ENCODE results near the gene ACTG1.
"Not testable (repeated sequence)": the region's sequence is repeated elsewhere in the genome, so short reads cannot be mapped to it uniquely, and the experiment has no call there.

Gene ACTG1

DNA sequence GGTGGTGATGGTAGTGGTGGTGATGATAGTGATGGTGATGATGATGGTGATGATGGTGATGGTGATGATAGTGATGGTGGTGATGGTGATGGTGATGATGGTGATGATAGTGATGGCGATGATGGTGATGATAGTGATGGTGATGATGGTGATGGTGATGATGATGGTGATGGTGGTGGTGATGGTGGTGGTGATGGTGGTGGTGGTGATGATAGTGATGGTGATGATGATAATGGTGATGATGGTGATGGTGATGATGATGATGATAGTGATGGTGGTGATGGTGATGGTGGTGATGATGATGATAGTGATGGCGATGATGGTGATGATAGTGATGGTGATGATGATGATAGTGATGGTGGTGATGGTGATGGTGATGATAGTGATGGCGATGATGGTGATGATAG is 19.4 kb upstream of the ACTG1 start:
- not testable (repeated sequence) for DNase-seq

GRCh38 chr17:81531013-81531412 is 18.4 kb upstream of the ACTG1 start:
- DNase-seq, result not testable (repeated sequence)

DNA sequence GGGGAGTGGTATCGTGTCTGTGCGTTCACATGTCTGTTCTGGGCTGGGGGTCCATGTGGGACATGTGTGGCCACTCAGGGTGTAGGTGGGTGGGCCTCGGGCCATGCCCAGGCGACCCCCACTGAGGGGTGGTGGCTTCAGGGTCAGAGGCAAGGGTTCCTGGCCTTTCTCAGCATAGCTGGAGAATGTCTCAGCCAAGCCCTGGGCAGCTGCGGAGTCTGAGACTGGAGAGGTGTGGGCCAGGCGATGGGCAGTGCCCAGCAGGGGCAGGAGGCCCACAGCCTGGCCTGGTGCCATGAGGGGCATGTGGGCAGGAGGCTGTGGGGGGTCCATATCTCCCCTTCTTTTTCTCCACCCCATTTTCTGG is 16.8 kb upstream of the ACTG1 start:
- no peak for DNase-seq

DNA sequence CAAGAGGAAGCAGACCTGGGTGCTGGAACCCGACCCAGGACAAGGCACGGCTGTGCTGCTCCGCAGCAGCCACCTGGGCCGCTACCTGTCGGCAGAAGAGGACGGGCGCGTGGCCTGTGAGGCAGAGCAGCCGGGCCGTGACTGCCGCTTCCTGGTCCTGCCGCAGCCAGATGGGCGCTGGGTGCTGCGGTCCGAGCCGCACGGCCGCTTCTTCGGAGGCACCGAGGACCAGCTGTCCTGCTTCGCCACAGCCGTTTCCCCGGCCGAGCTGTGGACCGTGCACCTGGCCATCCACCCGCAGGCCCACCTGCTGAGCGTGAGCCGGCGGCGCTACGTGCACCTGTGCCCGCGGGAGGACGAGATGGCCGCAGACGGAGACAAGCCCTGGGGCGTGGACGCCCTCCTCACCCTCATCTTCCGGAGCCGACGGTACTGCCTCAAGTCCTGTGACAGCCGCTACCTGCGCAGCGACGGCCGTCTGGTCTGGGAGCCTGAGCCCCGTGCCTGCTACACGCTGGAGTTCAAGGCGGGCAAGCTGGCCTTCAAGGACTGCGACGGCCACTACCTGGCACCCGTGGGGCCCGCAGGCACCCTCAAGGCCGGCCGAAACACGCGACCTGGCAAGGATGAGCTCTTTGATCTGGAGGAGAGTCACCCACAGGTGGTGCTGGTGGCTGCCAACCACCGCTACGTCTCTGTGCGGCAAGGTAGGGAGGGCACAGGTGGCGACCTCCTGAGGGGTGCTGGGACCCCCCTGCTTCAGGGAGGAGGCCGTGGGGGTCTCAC is 16.2 kb upstream of the ACTG1 start:
- DNase-seq, result peak; percentile 29

- no peak for DNase-seq
Observed at GRCh38 chr17:81528384-81528650, 15.7 kb upstream of the ACTG1 start.

- peak; percentile 40 for DNase-seq
Observed at GRCh38 chr17:81527591-81528383, 15.2 kb upstream of the ACTG1 start, which contains the start of gene FSCN2. Gene FSCN2, plus strand, starts transcription at chr17:81528377. Its CDS starts 155 bp downstream, at chr17:81528532.

DNA sequence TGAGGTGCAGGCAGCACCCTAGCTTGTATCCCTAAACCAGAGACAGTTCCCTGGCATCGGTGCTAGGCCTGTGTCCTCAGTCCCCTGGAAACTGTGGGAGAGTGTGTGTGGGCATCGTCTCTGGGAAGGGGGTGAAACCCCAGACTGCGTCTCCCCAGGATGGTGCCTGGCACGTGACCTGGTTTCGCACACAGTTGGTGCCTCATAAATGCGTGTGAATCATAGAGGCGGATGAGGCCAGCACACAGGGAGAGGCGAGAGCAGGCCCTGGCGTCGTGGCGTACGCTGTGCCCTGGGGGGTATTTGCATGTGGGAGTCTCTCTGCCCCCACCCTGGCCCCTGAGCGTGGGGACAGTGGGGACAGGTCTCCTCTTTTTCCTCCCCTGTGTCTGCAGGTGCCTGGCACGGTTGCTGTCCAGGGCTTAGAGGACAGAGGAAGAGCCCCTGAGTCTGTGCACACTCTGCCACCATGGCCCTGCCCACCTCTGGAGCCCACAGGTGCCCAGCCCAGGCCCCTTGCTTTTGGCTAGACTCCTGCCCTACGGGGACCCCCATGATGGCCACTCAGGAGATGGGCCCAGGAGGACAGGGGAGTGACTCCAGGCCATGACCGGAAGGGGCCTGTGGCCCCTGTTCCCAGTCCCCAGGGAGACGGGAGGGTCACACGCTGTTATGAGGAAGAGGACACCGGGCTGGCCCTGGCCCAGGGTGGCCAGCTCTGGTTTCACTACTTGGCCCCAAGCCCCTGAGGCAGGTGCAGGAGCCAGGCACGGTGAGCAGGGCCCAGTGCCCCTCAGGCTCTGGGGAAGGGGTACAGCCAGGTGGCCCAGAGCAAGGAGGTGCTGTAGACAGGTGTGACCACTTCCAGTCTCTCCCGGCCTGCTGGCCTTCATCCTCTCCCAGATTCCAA is 14.3 kb upstream of the ACTG1 start:
- no peak for DNase-seq

- DNase-seq, result no peak
Observed at GRCh38 chr17:81524865-81525159, 12.2 kb upstream of the ACTG1 start.

DNA sequence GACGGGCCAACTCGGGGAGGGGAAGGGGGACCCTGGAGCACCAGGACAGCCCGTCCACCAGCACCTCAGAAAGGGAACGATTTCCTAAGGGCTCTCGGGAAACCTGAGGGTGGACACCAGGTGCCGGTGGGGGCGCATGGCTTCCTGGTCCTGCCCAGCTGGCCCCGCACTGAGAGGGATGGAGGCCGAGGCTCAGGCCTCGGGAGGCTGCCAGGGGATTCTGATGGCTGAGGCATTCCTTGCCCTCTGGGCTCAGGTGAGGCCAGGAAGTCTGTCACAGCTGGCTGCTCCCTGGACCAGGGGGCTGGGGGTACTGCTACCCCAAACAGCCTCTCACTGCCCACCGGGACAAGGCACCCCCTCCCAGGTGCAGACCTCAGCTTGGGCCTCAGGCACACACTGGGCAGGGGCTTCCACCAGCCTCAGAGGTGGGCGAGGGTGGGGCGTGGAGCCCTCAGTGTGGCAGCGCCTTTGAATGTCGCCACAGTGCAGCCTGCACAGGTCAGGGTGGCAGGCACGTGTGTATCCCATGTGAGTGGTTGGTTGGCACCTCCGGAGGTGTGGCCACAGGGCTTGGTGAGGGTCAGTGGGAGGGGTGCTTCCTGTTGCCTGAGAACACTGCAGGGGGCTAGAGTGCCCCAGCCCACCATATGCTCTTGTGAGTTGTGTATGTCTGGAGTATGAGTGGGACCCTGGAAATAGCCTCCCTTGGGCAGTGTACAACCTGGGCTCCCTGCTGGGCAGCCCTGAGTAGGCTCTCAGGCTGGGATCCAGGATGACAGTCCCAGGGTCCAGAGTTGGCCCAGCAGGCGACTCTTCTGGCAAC is 11.7 kb upstream of the ACTG1 start:
- DNase-seq, result no peak

GRCh38 chr17:81523402-81524038 is 10.9 kb upstream of the ACTG1 start:
- DNase-seq, result no peak

- peak; percentile 77 for DNase-seq
Observed at GRCh38 chr17:81522491-81523401, 10.1 kb upstream of the ACTG1 start.

- peak; percentile 31 for DNase-seq
Observed at GRCh38 chr17:81520021-81520901, 7.7 kb upstream of the ACTG1 start.

DNA sequence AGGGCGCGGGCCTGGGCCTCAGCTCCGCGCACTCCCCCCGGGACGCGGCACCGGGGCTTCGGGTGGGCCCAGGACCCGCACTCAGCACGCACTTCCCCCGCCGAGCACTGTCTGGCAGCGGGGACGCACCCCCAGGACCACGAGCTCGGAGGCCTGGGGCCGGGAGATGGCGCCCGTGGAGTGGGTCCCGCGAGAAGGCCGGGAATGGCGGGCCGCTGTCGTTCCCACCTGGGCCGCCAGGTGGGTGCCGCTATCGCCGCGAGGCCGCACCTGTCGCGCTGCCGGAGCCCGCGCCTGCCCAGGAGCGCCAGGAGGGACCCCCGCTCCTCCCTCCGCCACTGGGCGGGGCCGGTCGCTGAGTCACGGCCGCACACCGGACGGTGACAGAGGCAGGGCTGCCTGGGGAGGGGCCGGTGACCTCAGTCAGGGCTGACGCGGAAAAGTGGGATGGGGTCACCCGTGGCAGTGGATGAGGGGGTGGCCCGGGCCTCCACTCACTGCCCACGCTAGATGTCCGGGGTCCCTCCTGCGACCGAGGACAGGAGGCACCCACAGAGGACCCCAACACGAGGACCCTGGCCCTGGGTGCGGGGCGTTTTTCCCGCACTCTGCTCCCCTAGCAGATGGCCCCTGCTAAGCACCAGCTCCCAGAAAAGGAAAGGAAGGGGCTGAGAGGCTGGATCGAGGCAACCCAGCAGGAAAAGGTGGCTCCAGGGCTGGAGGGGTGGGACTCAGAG is 6.9 kb upstream of the ACTG1 start:
- no peak for DNase-seq

DNA sequence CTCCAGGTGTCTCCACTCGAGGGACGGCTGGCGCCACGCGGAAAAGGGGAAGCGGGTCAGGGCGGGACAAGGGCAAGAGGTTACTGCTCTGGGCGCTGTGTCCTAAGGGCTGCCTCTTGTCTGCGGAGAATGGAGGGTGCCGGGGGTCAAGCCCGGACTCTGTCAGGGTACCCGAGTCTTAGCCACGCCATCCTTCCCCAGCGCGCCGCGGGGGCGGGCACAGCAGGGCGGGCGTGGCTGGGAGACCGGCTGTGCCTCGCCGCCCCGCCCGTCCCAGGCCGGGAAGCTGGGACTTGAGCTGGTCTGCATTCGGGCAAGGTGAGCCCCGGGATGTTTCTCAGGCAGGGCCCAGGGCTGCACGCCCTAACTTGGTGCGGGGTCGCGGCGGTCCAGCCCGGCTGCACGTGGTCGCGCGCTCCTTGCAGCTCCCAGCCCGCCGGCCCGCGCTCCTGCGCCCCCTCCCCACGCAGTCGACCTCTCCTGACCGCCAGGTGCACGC is 6.2 kb upstream of the ACTG1 start:
- no peak for DNase-seq

- DNase-seq, result no peak
Observed at GRCh38 chr17:81518113-81518784, 5.7 kb upstream of the ACTG1 start.

- peak; percentile 39 for DNase-seq
Observed at GRCh38 chr17:81517339-81518112, 4.9 kb upstream of the ACTG1 start.

DNA sequence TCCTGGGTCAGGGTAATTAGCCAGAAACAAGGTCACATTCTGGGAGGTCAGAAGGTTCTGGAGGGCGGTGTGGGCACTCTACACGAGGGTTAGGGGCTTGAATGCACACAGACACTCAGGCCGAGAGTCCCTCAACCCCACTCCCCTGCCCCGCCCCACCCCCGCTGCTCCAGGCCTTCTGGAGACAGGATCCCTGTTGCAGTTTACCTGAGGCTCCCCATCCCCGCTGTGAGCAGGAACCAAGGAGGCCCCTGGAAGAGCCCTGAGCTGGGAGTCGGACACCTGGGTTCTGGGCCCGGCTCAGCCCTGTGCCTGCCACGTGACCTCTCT is 4.4 kb upstream of the ACTG1 start:
- no peak for DNase-seq

DNA sequence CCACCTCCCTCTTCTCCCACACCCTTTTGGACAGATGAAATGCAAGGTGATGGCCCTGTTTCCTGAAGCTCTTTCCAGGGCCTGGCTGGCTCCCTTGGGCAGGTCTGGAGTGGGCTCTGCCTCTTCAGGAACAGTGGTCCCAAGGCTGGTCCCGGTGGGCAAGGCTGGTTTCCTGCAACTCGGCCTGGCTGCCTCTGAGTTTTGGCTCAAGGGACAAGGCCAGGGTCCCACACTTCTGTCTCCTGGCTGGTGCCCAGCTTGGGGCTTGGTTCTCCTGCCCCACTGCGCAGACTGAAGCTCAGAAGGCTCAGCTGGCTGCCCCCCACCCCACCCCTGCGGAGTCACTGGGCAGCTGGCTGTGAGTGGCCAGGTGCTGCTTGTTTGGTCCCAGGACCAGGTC is 3.8 kb upstream of the ACTG1 start:
- no peak for DNase-seq
